Non-pigmented ciliary epithelial cell (primary cell): ENCODE data around the gene ASCC1.
A peak's percentile ranks its signal among the peaks of the same experiment; 100 is the strongest.

Source experiments
- DNase-seq: peaks from one replicate; pipeline ENCODE4 v3.0.0-alpha.2; 2010; ENCODE audit warnings: low read depth

The ASCC1 gene

GRCh38 chr10:72065439-72066025 lies 150.5 kb downstream of the ASCC1 start:
- DNase-seq, result no peak

- no peak for DNase-seq
Observed at GRCh38 chr10:72063703-72064391, 152.2 kb downstream of the ASCC1 start.

GRCh38 chr10:72062832-72063702 lies 153.0 kb downstream of the ASCC1 start:
- DNase-seq, result no peak

- no peak for DNase-seq
Observed at GRCh38 chr10:72062382-72062781, 153.7 kb downstream of the ASCC1 start.

GRCh38 chr10:72061930-72062329 lies 154.1 kb downstream of the ASCC1 start:
- DNase-seq, result no peak

- no peak for DNase-seq
Observed at GRCh38 chr10:72061491-72061890, 154.6 kb downstream of the ASCC1 start.

- no peak for DNase-seq
Observed at GRCh38 chr10:72059843-72060822, 155.9 kb downstream of the ASCC1 start.

- DNase-seq, result no peak
Observed at GRCh38 chr10:72058989-72059842, 156.9 kb downstream of the ASCC1 start.

- DNase-seq, result no peak
Observed at GRCh38 chr10:72058347-72058898, 157.7 kb downstream of the ASCC1 start.

GRCh38 chr10:72056932-72057751 lies 158.9 kb downstream of the ASCC1 start:
- DNase-seq, result no peak

- DNase-seq, result no peak
Observed at GRCh38 chr10:72056113-72056512, 160.0 kb downstream of the ASCC1 start.

- DNase-seq, result no peak
Observed at GRCh38 chr10:72053690-72054089, 162.4 kb downstream of the ASCC1 start.

GRCh38 chr10:72050873-72051272 lies 165.2 kb downstream of the ASCC1 start:
- DNase-seq, result no peak

- DNase-seq, result no peak
Observed at GRCh38 chr10:72049969-72050781, 165.9 kb downstream of the ASCC1 start.

GRCh38 chr10:72049472-72049871 lies 166.6 kb downstream of the ASCC1 start:
- no peak for DNase-seq

- peak; percentile 61 for DNase-seq
Observed at GRCh38 chr10:72048450-72049124, 167.5 kb downstream of the ASCC1 start.
